Stimulated activated CD4-positive, alpha-beta T cell treated with anti-CD3 and anti-CD28 coated beads, Interleukin-1b, Interleukin-23, amount 100 ng/mL, for 1 hour (primary cell): ENCODE measurements around the gene FKBP5.
"Not testable (repeated sequence)": the region's sequence is repeated elsewhere in the genome, so short reads cannot be mapped to it uniquely, and the experiment has no call there.

Source experiments
- DNase-seq, 2 donors: peaks; one replicate each; pipeline ENCODE4 v3.0.0-alpha.2; 2020; ENCODE audit warnings: low read depth in 2 of 2

FKBP5 gene

GRCh38 chr6:35688605-35689322 is at the start of gene FKBP5:
Gene FKBP5 (minus strand): TSS chr6:35688915. CDS start chr6:35642824, 46,091 bp downstream.
- DNase-seq = peak; percentile 68 to 72

GRCh38 chr6:35737413-35738211 is 48.9 kb upstream of the FKBP5 start:
- DNase-seq = no peak

GRCh38 chr6:35736982-35737412 is 48.3 kb upstream of the FKBP5 start, which contains the start of gene ARMC12:
Gene ARMC12 (plus strand): TSS chr6:35737032. CDS start chr6:35737109, 77 bp downstream.
- DNase-seq = no peak

- DNase-seq = peak; percentile 74 to 82
These were observed 47.7 kb upstream of the FKBP5 start for GRCh38 chr6:35736253-35736894.

- DNase-seq = no peak
These were observed 46.7 kb upstream of the FKBP5 start for GRCh38 chr6:35735452-35735851.

GRCh38 chr6:35734319-35734718 is 45.6 kb upstream of the FKBP5 start:
- DNase-seq = not testable (repeated sequence)

DNA sequence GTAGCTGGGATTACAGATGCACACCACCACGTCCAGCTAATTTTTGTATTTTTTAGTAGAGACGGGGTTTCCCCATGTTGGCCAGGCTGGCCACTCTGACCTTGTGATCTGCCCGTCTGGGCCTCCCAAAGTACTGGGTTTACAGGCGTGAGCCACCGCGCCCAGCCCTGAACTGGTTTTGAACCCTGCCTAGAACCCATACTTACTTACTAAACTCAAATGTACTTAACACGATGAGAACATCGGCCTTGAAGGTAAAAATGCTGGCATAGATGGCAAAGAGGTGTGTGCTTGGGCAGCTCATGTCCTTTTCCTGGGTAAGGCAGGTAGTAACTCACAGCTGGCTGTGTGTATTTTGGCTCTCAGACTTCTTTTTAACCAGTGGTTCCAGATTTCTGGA is 44.9 kb upstream of the FKBP5 start:
- no peak for DNase-seq

- peak; percentile 87 to 94 for DNase-seq
These were observed 43.2 kb upstream of the FKBP5 start for GRCh38 chr6:35731736-35732532.

GRCh38 chr6:35731414-35731735 is 42.7 kb upstream of the FKBP5 start:
- DNase-seq = peak; percentile 75 to 88

DNA sequence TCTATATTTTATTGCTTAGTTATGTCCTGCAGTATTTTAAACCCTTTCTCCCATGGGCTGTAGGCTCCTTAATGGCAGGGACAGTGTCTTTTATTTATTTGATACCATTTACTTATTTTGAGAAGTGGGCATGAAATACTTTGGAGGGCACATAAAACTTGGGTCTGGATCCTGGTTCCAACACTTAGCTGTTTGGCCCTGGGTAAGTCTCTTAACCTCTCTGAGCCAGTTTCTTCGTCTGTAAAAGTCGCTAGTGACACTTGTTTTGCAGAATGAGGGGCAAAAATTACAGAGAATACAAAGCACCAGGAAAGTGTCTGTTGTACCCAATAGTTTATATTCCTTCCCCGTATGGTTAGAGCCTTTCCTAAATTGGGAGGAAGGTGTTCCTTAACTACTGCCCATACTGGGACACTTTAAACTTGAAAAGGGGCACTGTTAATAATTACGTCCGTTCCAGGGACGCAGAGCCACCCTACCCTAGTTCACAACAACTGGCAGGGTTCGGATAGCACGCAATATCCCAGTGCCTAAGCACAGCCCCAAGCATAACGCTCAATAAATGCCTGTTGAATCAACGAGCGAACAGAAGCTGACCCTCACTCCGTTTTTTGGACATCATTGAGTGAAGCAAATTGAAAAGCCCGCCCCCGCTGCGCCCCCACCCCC is 42.2 kb upstream of the FKBP5 start:
- DNase-seq = no peak

DNA sequence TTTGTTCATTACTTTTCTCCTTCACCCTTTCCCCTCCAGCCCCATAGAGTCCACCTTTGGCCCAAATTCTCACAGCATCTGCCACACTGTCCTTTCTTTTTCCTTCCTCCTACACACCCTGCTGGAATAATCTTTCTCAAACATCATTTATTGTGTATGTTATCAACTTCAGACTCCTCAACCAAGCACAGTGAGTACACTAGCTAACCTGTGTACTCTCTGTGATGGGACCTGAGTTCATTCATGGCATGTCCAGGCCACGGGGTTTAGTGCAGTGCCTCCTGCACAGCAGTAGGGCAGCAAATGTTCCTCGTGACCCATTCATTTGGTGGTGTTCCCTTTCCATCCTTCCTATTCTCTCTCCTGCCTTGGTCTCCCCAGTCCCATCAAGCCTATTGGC is 41.0 kb upstream of the FKBP5 start:
- no peak for DNase-seq

GRCh38 chr6:35728683-35729678 is 40.3 kb upstream of the FKBP5 start:
- no peak for DNase-seq

DNA sequence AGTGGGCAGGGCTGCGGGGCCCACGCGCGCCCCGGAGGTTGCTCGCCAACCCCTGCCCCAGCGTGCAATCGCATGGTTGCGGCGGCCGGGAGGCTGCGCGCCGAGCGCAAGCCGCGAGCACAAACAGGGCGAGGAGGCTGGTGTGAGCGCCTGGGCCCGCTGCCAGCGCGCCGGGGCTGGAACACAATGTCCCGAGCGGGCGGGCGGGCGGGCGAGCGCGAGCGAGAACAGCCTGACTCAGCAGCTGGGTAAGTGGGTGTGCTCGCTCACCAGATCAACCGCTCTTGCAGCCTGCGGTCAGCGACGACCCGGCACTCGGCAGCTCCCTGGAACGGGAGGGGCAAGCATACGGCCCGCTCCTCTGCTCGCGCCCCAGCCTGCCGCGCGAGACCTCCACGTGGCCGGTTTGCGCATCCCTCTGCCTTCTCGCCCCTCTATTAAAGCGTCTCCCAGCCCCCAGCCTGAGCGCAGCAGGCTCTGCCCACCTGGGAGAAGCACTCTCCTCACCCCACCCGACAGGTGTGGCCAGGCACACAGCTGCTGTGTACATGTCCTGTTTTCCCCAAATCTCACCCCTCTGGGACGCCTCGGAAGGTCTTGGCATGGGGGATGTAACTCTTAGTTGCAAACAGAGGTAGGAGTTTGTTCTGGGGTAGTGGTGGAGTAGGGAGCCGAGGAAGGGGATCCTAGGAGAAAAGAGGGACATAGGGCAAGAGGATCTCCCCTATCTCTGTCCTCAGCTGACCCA is 39.4 kb upstream of the FKBP5 start:
- DNase-seq = peak; percentile 33 to 66

GRCh38 chr6:35727231-35727934 is 38.7 kb upstream of the FKBP5 start:
- DNase-seq = no peak

- no peak for DNase-seq
These were observed 37.2 kb upstream of the FKBP5 start for GRCh38 chr6:35725721-35726438.

DNA sequence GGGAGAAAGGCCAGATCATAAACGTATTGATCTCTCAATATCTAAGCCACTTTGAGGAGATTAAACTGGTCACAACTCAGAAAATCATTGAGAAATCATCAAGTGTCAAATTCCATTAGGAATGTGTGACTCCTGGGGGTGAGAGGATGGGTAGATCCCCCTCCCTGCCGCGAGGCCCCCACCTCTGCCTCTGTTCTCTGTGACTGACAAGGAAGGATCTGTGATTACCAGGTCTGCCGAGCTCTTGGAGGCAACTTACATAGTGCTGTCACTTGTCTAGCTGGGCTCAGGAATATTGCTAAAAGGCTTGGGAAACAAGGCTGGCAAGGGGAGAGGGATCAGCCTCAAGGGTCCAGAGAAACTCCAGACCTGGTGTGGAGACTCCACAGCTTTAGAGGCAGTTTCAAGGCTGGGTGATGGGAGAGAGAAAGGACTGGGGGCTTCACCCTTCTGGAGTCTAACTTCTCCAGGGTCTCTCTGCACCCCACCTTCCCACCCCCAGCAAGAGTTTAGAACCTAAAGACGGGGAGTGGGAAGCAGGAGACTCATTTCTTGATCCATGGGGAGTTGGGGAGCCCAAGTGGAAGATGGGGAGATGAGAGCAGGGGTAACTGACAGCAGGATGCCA is 36.5 kb upstream of the FKBP5 start:
- DNase-seq = no peak

GRCh38 chr6:35724471-35724870 is 35.8 kb upstream of the FKBP5 start:
- DNase-seq = no peak
